Mucosa of stomach (tissue), 1 donor: ENCODE results near the gene GIMAP1.

Source experiments
- H3K27me3 ChIP-seq: one replicate; pipeline ENCODE4 v1.7.0; 2013; ENCODE audit warnings: mild to moderate bottlenecking, low read length; ENCODE audit not compliant: control insufficient read depth, insufficient read depth
- H3K36me3 ChIP-seq: one replicate; pipeline ENCODE4 v1.7.0; 2013; ENCODE audit warnings: low read length; ENCODE audit not compliant: control insufficient read depth, insufficient read depth
- H3K4me1 ChIP-seq: one replicate; pipeline ENCODE4 v1.7.0; 2013; ENCODE audit warnings: mild to moderate bottlenecking, low read length; ENCODE audit not compliant: control insufficient read depth, insufficient read depth
- H3K4me3 ChIP-seq: one replicate; pipeline ENCODE4 v1.7.0; 2013; ENCODE audit warnings: low read length
- H3K9ac ChIP-seq: one replicate; pipeline ENCODE4 v1.7.0; 2013; ENCODE audit warnings: mild to moderate bottlenecking, low read length, moderate library complexity
- H3K9me3 ChIP-seq: one replicate; pipeline ENCODE4 v1.7.0; 2013; ENCODE audit warnings: mild to moderate bottlenecking, low read length, moderate library complexity; ENCODE audit not compliant: control insufficient read depth
- donor health status: Pancreatic carcinoma.

GIMAP1 gene

DNA sequence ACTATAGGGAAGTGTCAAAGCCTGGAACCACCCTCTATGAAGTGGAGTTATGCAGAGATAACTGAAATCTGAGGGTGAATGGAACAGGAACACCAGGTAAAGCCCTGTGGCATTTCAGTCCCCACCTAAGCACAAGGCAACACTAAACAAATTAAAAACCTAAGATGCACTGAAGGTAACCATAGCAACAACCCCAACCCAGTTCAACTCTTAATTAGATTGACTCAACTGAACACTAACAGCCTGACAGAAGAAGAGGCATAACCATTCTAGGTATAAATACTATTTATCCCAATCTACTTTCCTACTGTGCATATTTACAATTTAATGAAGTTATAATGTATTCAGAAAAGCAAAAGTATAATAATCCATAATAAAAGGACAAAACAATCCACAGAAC lies 11.6 kb downstream of the GIMAP1 start:
- Histone ChIP-seq H3K9me3 (no peaks in the 10 kb centered on the region), H3K27me3 (no peaks in the 10 kb centered on the region), H3K36me3 (no peaks in the 10 kb centered on the region), H3K4me1 (no peaks in the 10 kb centered on the region), H3K4me3 (no peak overlapping the region), H3K9ac (no peak overlapping the region)

GRCh38 chr7:150728609-150729008 lies 12.2 kb downstream of the GIMAP1 start:
- Histone ChIP-seq H3K27me3 (no peaks in the 10 kb centered on the region), H3K9ac (no peak overlapping the region), H3K4me3 (no peak overlapping the region), H3K4me1 (no peaks in the 10 kb centered on the region), H3K36me3 (no peaks in the 10 kb centered on the region), H3K9me3 (no peaks in the 10 kb centered on the region)

GRCh38 chr7:150731916-150732315 lies 15.5 kb downstream of the GIMAP1 start:
- no peaks in the 10 kb centered on the region for H3K27me3 ChIP-seq
- H3K9ac ChIP-seq = no peak overlapping the region
- H3K9me3 ChIP-seq = no peaks in the 10 kb centered on the region

DNA sequence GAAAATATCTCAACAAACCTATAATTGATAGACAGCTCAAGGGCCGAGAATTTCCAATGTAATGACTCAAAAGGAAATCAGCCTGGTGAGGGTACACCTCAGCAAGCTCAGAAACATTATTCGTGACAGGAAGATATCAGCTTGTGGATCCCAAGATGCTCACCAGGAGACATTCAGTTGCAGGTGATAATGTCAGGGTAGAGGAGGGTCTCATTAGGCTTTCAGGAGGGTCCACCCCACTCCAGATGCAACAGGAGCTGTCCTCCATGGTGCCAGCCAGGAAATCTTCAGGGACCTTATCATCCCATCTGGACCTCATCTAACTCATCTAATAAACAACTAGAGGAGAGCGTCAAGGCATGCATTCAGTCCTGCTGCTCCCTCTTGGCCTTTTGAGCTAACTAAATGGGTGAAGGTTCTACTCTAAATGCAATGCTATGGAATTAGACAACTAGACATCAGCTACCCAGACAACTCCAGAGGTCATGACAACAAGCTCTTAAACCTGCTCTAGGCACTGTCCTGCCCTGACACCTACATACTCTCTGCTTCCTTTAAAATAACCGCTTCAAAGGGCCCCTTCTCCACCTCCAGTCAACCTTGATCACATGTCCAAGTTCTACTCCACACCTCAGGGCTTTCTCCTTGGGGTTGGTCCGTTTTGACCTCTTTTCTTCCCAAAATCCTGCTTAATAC lies 16.5 kb downstream of the GIMAP1 start:
- Histone ChIP-seq H3K9me3 (no peaks in the 10 kb centered on the region), H3K36me3 (no peaks in the 10 kb centered on the region), H3K4me3 (no peak overlapping the region), H3K27me3 (peaks cover 4% of the 10 kb centered on the region), H3K9ac (no peak overlapping the region), H3K4me1 (no peaks in the 10 kb centered on the region)

More at GRCh38 chr7:150731916-150732315, 15.5 kb downstream of the GIMAP1 start:
- H3K36me3 ChIP-seq = no peaks in the 10 kb centered on the region
- no peak overlapping the region for H3K4me3 ChIP-seq
- H3K4me1 ChIP-seq = no peaks in the 10 kb centered on the region

- no peaks in the 10 kb centered on the region for H3K4me1 ChIP-seq
- no peaks in the 10 kb centered on the region for H3K9me3 ChIP-seq
- H3K4me3 ChIP-seq = no peak overlapping the region
- no peak overlapping the region for H3K9ac ChIP-seq
- H3K27me3 ChIP-seq = peaks cover 4% of the 10 kb centered on the region
- H3K36me3 ChIP-seq = no peaks in the 10 kb centered on the region
Observed at GRCh38 chr7:150733482-150734095, 17.2 kb downstream of the GIMAP1 start.

- Histone ChIP-seq H3K4me3 (no peak overlapping the region), H3K36me3 (no peaks in the 10 kb centered on the region), H3K9ac (no peak overlapping the region), H3K27me3 (peaks cover 4% of the 10 kb centered on the region), H3K9me3 (no peaks in the 10 kb centered on the region), H3K4me1 (no peaks in the 10 kb centered on the region)
Observed at GRCh38 chr7:150734254-150734653, 17.8 kb downstream of the GIMAP1 start.

GRCh38 chr7:150735596-150736358 lies 19.4 kb downstream of the GIMAP1 start:
- Histone ChIP-seq H3K27me3 (peaks cover 4% of the 10 kb centered on the region), H3K4me1 (no peaks in the 10 kb centered on the region), H3K4me3 (no peak overlapping the region), H3K9me3 (no peaks in the 10 kb centered on the region), H3K9ac (no peak overlapping the region), H3K36me3 (no peaks in the 10 kb centered on the region)

- Histone ChIP-seq H3K27me3 (peaks cover 4% of the 10 kb centered on the region), H3K9me3 (no peaks in the 10 kb centered on the region), H3K9ac (no peak overlapping the region), H3K4me3 (no peak overlapping the region), H3K4me1 (no peaks in the 10 kb centered on the region), H3K36me3 (no peaks in the 10 kb centered on the region)
Observed at GRCh38 chr7:150736864-150737263, 20.5 kb downstream of the GIMAP1 start.

- Histone ChIP-seq H3K9me3 (no peaks in the 10 kb centered on the region), H3K36me3 (no peaks in the 10 kb centered on the region), H3K4me1 (no peaks in the 10 kb centered on the region), H3K27me3 (peaks cover 4% of the 10 kb centered on the region), H3K9ac (peak within 1 kb of the TSS; percentile 30), H3K4me3 (no peak within 1 kb of the TSS)
Observed at GRCh38 chr7:150737265-150738055, 21.0 kb downstream of the GIMAP1 start, which contains the start of gene GIMAP5. TSS of gene GIMAP5 (plus strand) at chr7:150737418. CDS start at chr7:150740885, 3,467 bp downstream.

GRCh38 chr7:150738092-150738491 lies 21.7 kb downstream of the GIMAP1 start:
- H3K9me3 ChIP-seq = no peaks in the 10 kb centered on the region
- peak overlapping the region; percentile 30 for H3K9ac ChIP-seq
- no peaks in the 10 kb centered on the region for H3K36me3 ChIP-seq
- no peak overlapping the region for H3K4me3 ChIP-seq
- no peaks in the 10 kb centered on the region for H3K4me1 ChIP-seq
- H3K27me3 ChIP-seq = peaks cover 4% of the 10 kb centered on the region

- Histone ChIP-seq H3K27me3 (peaks cover 4% of the 10 kb centered on the region), H3K4me3 (no peak overlapping the region), H3K9ac (peak overlapping the region; percentile 30), H3K4me1 (no peaks in the 10 kb centered on the region), H3K9me3 (no peaks in the 10 kb centered on the region), H3K36me3 (no peaks in the 10 kb centered on the region)
Observed at GRCh38 chr7:150738591-150739001, 22.2 kb downstream of the GIMAP1 start.
